Measurements from ENCODE around the gene PLPP4. TPM values are rescaled to one million over a fixed set of nuclear protein-coding genes. Genes with fewer than 3 reads are reported as not detected.

The PLPP4 gene
- total RNA-seq, 1 donor from 2014 or later, result 30.3 TPM

- DNase-seq (ENCODE audit: low read depth), result no peak
Measured at GRCh38 chr10:120456143-120456625, 843 bp upstream of the PLPP4 start.

GRCh38 chr10:120457431-120458172 lies 575 bp downstream of the PLPP4 start:
- DNase-seq (ENCODE audit: low read depth), result no peak

GRCh38 chr10:120458432-120458831 lies 1.4 kb downstream of the PLPP4 start:
- no peak for DNase-seq (ENCODE audit: low read depth)

- no peak for DNase-seq (ENCODE audit: low read depth)
Measured at GRCh38 chr10:120459185-120459584, 2.2 kb downstream of the PLPP4 start.

GRCh38 chr10:120460186-120460585 lies 3.2 kb downstream of the PLPP4 start:
- DNase-seq (ENCODE audit: low read depth), result peak; percentile 66

- DNase-seq (ENCODE audit: low read depth), result peak; percentile 96
Measured at GRCh38 chr10:120460776-120461175, 3.7 kb downstream of the PLPP4 start.

- no peak for DNase-seq (ENCODE audit: low read depth)
Measured at GRCh38 chr10:120462018-120462682, 5.1 kb downstream of the PLPP4 start.

GRCh38 chr10:120465138-120465537 lies 8.1 kb downstream of the PLPP4 start:
- no peak for DNase-seq (ENCODE audit: low read depth)

- no peak for DNase-seq (ENCODE audit: low read depth)
Measured at GRCh38 chr10:120466006-120466405, 9.0 kb downstream of the PLPP4 start.

GRCh38 chr10:120473593-120473992 lies 16.6 kb downstream of the PLPP4 start:
- DNase-seq (ENCODE audit: low read depth), result no peak

GRCh38 chr10:120474956-120475355 lies 17.9 kb downstream of the PLPP4 start:
- DNase-seq (ENCODE audit: low read depth), result no peak

- no peak for DNase-seq (ENCODE audit: low read depth)
Measured at GRCh38 chr10:120475844-120476791, 19.1 kb downstream of the PLPP4 start.

GRCh38 chr10:120477021-120477742 lies 20.2 kb downstream of the PLPP4 start:
- DNase-seq (ENCODE audit: low read depth), result peak; percentile 93

GRCh38 chr10:120477743-120478141 lies 20.7 kb downstream of the PLPP4 start:
- peak; percentile 13 for DNase-seq (ENCODE audit: low read depth)

- no peak for DNase-seq (ENCODE audit: low read depth)
Measured at GRCh38 chr10:120478386-120478785, 21.4 kb downstream of the PLPP4 start.

- DNase-seq (ENCODE audit: low read depth), result no peak
Measured at GRCh38 chr10:120479506-120479905, 22.5 kb downstream of the PLPP4 start.

- DNase-seq (ENCODE audit: low read depth), result peak; percentile 47
Measured at GRCh38 chr10:120480065-120480600, 23.1 kb downstream of the PLPP4 start.

- DNase-seq (ENCODE audit: low read depth), result no peak
Measured at GRCh38 chr10:120480848-120481247, 23.8 kb downstream of the PLPP4 start.

- DNase-seq (ENCODE audit: low read depth), result no peak
Measured at GRCh38 chr10:120483006-120483405, 26.0 kb downstream of the PLPP4 start.

GRCh38 chr10:120483651-120484301 lies 26.7 kb downstream of the PLPP4 start:
- no peak for DNase-seq (ENCODE audit: low read depth)

- DNase-seq (ENCODE audit: low read depth), result no peak
Measured at GRCh38 chr10:120485946-120486345, 28.9 kb downstream of the PLPP4 start.
